Measurements from ENCODE around the gene RIT2. TPM values are rescaled to one million over a fixed set of nuclear protein-coding genes. Genes with fewer than 3 reads are reported as not detected.

Gene RIT2
- total and polyA plus RNA-seq, 2 of the 4 experiments (the other 2 are of a cell fraction): not detected

DNA sequence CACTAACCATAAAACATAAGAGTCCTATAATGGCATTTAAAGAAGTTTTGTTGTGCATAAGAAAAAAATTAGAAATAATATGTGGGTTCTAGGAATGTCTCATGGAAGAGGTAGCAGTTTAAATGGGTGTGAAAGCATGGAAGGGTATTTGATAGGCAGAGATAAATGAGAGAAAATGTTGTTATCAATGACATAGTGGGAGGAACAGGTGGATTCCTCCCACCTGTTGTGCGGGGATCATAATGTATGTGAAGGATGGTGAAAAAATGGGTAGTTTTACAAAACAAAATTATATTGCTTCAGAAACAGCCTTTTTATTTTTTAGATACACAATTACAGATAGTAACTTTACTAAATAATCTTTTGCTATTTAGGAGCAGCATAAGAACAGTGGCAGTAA is 41.7 kb downstream of the RIT2 start:
- no peak overlapping the region for H3K18ac ChIP-seq (ENCODE audit: low read depth, low read length)
- no peak overlapping the region for H2BK15ac ChIP-seq (ENCODE audit: low read depth, low read length)
- no peak overlapping the region for H2BK20ac ChIP-seq (ENCODE audit: low read depth, low read length)
- no peak overlapping the region for H2BK5ac ChIP-seq (ENCODE audit: low read depth, low read length, poor library complexity, severe bottlenecking)
- no peak overlapping the region for H2AK5ac ChIP-seq (ENCODE audit: low read depth, low read length)
- BruUV-seq (replicated peaks): no TSS peak
- in situ Hi-C loops (cut with MboI; ENCODE audit: low sequenced_read_pairs) (no loop called here), dilution Hi-C loops (cut with HindIII; ENCODE audit: low sequenced_read_pairs, unreplicated experiment) (no loop called here), intact Hi-C loops (cut with micrococcal nuclease) (no loop called here)
- no peak overlapping the region for H2BK120ac ChIP-seq (ENCODE audit: low read depth, low read length)
- ATAC-seq (ENCODE audit: low read depth): no peak
- H3K9me1 ChIP-seq (ENCODE audit: insufficient read depth, low read length): no peaks in the 10 kb centered on the region
- H2AK9ac ChIP-seq (replicated peaks; ENCODE audit: low read depth, low read length, poor library complexity): no peak overlapping the region
- no peak for DNase-seq
- no peak overlapping the region for H3K4me2 ChIP-seq (ENCODE audit: low read depth, low read length)
- no peaks in the 10 kb centered on the region for H4K20me1 ChIP-seq (ENCODE audit: insufficient read depth, low read length)
- H3K4me1 ChIP-seq (ENCODE audit: control insufficient read depth, insufficient read depth, low read length): no peaks in the 10 kb centered on the region
- no peaks in the 10 kb centered on the region for H3K79me1 ChIP-seq (ENCODE audit: low read depth in 1 of 2, low read length in 2 of 2)
- no peak overlapping the region for H3K4ac ChIP-seq (ENCODE audit: low read depth, low read length)
- TF ChIP-seq, protein P1, sequence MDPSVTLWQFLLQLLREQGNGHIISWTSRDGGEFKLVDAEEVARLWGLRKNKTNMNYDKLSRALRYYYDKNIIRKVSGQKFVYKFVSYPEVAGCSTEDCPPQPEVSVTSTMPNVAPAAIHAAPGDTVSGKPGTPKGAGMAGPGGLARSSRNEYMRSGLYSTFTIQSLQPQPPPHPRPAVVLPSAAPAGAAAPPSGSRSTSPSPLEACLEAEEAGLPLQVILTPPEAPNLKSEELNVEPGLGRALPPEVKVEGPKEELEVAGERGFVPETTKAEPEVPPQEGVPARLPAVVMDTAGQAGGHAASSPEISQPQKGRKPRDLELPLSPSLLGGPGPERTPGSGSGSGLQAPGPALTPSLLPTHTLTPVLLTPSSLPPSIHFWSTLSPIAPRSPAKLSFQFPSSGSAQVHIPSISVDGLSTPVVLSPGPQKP (IDR thresholded peaks at IDR 0.05; ENCODE audit: borderline replicate concordance, low read depth, low read length): no peak
- TF ChIP-seq, protein P2, sequence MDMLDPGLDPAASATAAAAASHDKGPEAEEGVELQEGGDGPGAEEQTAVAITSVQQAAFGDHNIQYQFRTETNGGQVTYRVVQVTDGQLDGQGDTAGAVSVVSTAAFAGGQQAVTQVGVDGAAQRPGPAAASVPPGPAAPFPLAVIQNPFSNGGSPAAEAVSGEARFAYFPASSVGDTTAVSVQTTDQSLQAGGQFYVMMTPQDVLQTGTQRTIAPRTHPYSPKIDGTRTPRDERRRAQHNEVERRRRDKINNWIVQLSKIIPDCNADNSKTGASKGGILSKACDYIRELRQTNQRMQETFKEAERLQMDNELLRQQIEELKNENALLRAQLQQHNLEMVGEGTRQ (IDR thresholded peaks at IDR 0.05; ENCODE audit: low read depth, low read length): no peak
- H3K36me3 ChIP-seq (ENCODE audit: control insufficient read depth, insufficient read depth, low read length): no peaks in the 10 kb centered on the region
- H3K27ac ChIP-seq (ENCODE audit: insufficient read depth, low read length): no peak overlapping the region
- no peak overlapping the region for H3K9ac ChIP-seq (ENCODE audit: low read depth, low read length)
- no peak overlapping the region for H3K56ac ChIP-seq (ENCODE audit: extremely low read depth, insufficient read depth, low read length)
- no peak overlapping the region for H3K23ac ChIP-seq (ENCODE audit: low read depth, low read length)
- H2AFZ ChIP-seq (replicated peaks; ENCODE audit: low read length, poor library complexity): no peak overlapping the region
- no CpG with 5 or more reads among the region's 1 CpG for WGBS, 2 experiments (ENCODE audit: extremely low coverage in 2 of 2, insufficient read length in 1 of 2)
- no peaks in the 10 kb centered on the region for H3K27me3 ChIP-seq (ENCODE audit: control insufficient read depth, insufficient read depth, low read length)
- CTCF ChIA-PET: no interaction called here
- no peak overlapping the region for H4K5ac ChIP-seq (ENCODE audit: low read depth, low read length)
- no peak overlapping the region for H4K91ac ChIP-seq (ENCODE audit: insufficient read depth, low read depth, low read length)
- H3K14ac ChIP-seq (replicated peaks; ENCODE audit: low read depth, low read length): no peak overlapping the region
- POLR2A ChIA-PET (ENCODE audit: unreplicated experiment): no interaction called here
- H3K4me3 ChIP-seq (ENCODE audit: insufficient read depth, low read depth, low read length): no peak overlapping the region
- H3K9me3 ChIP-seq (ENCODE audit: control insufficient read depth, insufficient read depth, low read length): peaks cover 2% of the 10 kb centered on the region; the same call in 1 of the 2 replicates
- H4K8ac ChIP-seq (ENCODE audit: low read depth in 2 of 2, low read length in 2 of 2): no peak overlapping the region
